ENCODE data around the gene SORCS2. TPM values are rescaled to one million over a fixed set of nuclear protein-coding genes. Genes with fewer than 3 reads are reported as not detected.

SORCS2 gene
- total RNA-seq, 1 donor from 2014 or later = 3.0 TPM

GRCh38 chr4:7362862-7363430 is 170.6 kb downstream of the SORCS2 start:
- Mint-ChIP-seq H3K9me3 (ENCODE audit: unreplicated experiment) (no peaks in the 10 kb centered on the region), H3K27ac (ENCODE audit: unreplicated experiment) (no peak overlapping the region), H3K4me3 (ENCODE audit: unreplicated experiment) (no peak overlapping the region), H3K36me3 (ENCODE audit: unreplicated experiment) (no peaks in the 10 kb centered on the region), H3K27me3 (ENCODE audit: unreplicated experiment) (peaks cover 11% of the 10 kb centered on the region), H3K4me1 (ENCODE audit: unreplicated experiment) (peaks cover 18% of the 10 kb centered on the region)
- TF ChIP-seq CTCF (IDR thresholded peaks at IDR 0.05) = no peak
- DNase-seq (ENCODE audit: extremely low spot score, unreplicated experiment) = no peak

GRCh38 chr4:7364979-7365378 is 172.6 kb downstream of the SORCS2 start:
- H3K27me3 Mint-ChIP-seq (ENCODE audit: unreplicated experiment) = peaks cover 11% of the 10 kb centered on the region
- no peak overlapping the region for H3K4me3 Mint-ChIP-seq (ENCODE audit: unreplicated experiment)
- no peaks in the 10 kb centered on the region for H3K36me3 Mint-ChIP-seq (ENCODE audit: unreplicated experiment)
- no peak overlapping the region for H3K27ac Mint-ChIP-seq (ENCODE audit: unreplicated experiment)
- H3K9me3 Mint-ChIP-seq (ENCODE audit: unreplicated experiment) = no peaks in the 10 kb centered on the region
- no peak for DNase-seq (ENCODE audit: extremely low spot score, unreplicated experiment)
- TF ChIP-seq CTCF (IDR thresholded peaks at IDR 0.05) = no peak
- peaks cover 4% of the 10 kb centered on the region for H3K4me1 Mint-ChIP-seq (ENCODE audit: unreplicated experiment)

GRCh38 chr4:7365462-7366179 is 173.3 kb downstream of the SORCS2 start:
- no peak overlapping the region for H3K4me3 Mint-ChIP-seq (ENCODE audit: unreplicated experiment)
- no peak overlapping the region for H3K27ac Mint-ChIP-seq (ENCODE audit: unreplicated experiment)
- no peaks in the 10 kb centered on the region for H3K36me3 Mint-ChIP-seq (ENCODE audit: unreplicated experiment)
- H3K9me3 Mint-ChIP-seq (ENCODE audit: unreplicated experiment) = no peaks in the 10 kb centered on the region
- TF ChIP-seq CTCF (IDR thresholded peaks at IDR 0.05) = no peak
- H3K27me3 Mint-ChIP-seq (ENCODE audit: unreplicated experiment) = peaks cover 11% of the 10 kb centered on the region
- no peak for DNase-seq (ENCODE audit: extremely low spot score, unreplicated experiment)
- peaks cover 4% of the 10 kb centered on the region for H3K4me1 Mint-ChIP-seq (ENCODE audit: unreplicated experiment)

GRCh38 chr4:7366180-7366945 is 174.0 kb downstream of the SORCS2 start:
- DNase-seq (ENCODE audit: extremely low spot score, unreplicated experiment) = no peak
- no peak for TF ChIP-seq CTCF (IDR thresholded peaks at IDR 0.05)

GRCh38 chr4:7366954-7367353 is 174.6 kb downstream of the SORCS2 start:
- H3K27ac Mint-ChIP-seq (ENCODE audit: unreplicated experiment) = no peak overlapping the region
- H3K27me3 Mint-ChIP-seq (ENCODE audit: unreplicated experiment) = peaks cover 11% of the 10 kb centered on the region
- TF ChIP-seq CTCF (IDR thresholded peaks at IDR 0.05) = no peak
- no peak for DNase-seq (ENCODE audit: extremely low spot score, unreplicated experiment)
- H3K4me1 Mint-ChIP-seq (ENCODE audit: unreplicated experiment) = peaks cover 9% of the 10 kb centered on the region
- no peak overlapping the region for H3K4me3 Mint-ChIP-seq (ENCODE audit: unreplicated experiment)
- H3K9me3 Mint-ChIP-seq (ENCODE audit: unreplicated experiment) = no peaks in the 10 kb centered on the region
- no peaks in the 10 kb centered on the region for H3K36me3 Mint-ChIP-seq (ENCODE audit: unreplicated experiment)

More at GRCh38 chr4:7366180-7366945, 174.0 kb downstream of the SORCS2 start:
- Mint-ChIP-seq H3K4me1 (ENCODE audit: unreplicated experiment) (peaks cover 4% of the 10 kb centered on the region), H3K36me3 (ENCODE audit: unreplicated experiment) (no peaks in the 10 kb centered on the region), H3K9me3 (ENCODE audit: unreplicated experiment) (no peaks in the 10 kb centered on the region), H3K27me3 (ENCODE audit: unreplicated experiment) (peaks cover 11% of the 10 kb centered on the region), H3K27ac (ENCODE audit: unreplicated experiment) (no peak overlapping the region), H3K4me3 (ENCODE audit: unreplicated experiment) (no peak overlapping the region)
